GM12873 (cell line): ENCODE data around the gene AP3M1.
A peak's percentile ranks its signal among the peaks of the same experiment; 100 is the strongest.

Source experiments
- TF ChIP-seq, protein P1 (sequence below): IDR thresholded peaks from 2 replicates; pipeline ENCODE4 v1.5.1; 2012; ENCODE audit warnings: low read depth, mild to moderate bottlenecking, moderate library complexity, low read length, control low read depth; ENCODE audit not compliant: insufficient read depth; ENCODE audit errors: missing control alignments

Gene AP3M1

DNA sequence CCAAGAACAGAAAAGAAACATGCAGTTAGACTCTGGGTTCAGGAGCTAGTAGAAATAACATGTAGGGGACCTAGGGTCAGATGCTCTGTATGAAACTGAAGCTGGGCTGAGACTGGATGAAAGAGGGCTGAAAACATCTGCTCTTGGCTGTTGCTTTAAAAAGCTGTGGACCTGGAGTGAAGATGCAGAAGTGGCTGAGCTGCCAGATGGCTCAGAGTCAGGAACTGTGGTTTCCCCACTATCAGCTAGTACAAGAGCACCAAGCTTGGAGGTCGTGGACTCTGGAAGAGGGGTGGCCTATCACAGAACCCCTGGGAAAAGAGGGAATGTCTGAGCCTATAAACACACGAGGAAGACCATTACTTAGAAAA lies 6.3 kb upstream of the AP3M1 start:
- TF ChIP-seq, protein P1, sequence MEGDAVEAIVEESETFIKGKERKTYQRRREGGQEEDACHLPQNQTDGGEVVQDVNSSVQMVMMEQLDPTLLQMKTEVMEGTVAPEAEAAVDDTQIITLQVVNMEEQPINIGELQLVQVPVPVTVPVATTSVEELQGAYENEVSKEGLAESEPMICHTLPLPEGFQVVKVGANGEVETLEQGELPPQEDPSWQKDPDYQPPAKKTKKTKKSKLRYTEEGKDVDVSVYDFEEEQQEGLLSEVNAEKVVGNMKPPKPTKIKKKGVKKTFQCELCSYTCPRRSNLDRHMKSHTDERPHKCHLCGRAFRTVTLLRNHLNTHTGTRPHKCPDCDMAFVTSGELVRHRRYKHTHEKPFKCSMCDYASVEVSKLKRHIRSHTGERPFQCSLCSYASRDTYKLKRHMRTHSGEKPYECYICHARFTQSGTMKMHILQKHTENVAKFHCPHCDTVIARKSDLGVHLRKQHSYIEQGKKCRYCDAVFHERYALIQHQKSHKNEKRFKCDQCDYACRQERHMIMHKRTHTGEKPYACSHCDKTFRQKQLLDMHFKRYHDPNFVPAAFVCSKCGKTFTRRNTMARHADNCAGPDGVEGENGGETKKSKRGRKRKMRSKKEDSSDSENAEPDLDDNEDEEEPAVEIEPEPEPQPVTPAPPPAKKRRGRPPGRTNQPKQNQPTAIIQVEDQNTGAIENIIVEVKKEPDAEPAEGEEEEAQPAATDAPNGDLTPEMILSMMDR, result no peak

DNA sequence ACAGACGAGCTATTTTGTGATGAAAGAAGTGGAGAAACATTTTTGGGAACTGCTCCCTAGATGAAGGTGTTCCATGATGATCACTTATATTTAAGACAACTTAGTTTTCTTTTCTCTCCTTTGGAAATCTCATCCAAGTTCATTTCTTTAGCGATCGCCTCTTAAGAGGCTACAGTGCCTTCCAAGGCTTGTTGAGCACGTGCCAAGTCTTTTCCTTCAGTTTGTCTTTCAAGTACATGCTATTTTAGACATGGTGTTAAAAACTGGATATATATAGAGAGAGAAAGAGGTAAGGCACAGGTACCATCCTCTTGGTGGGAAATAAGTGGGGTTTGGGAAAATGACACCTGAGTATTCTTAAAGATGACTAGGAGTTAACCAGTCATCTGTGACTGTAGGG lies 3.0 kb upstream of the AP3M1 start:
- TF ChIP-seq, protein P1, result no peak

DNA sequence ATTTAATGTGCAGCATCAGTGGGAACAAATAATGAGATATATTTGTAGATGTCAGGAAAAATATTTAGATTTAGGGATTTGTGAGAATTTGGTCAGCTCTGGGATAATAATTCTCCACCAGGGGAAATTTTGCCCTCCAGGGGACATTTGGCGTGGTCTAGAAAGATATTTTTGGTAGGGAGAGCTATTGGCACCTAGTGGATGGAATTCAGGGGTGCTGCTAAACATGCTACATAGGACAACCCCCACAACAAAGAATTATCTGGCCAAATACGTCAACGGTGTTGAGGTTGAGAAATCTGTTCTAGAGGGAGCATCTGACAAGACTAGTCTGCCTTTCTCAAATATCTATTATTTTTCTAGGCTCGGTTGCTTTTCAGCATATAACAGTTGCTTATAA lies 2.5 kb upstream of the AP3M1 start:
- TF ChIP-seq, protein P1, result peak; percentile 22

DNA sequence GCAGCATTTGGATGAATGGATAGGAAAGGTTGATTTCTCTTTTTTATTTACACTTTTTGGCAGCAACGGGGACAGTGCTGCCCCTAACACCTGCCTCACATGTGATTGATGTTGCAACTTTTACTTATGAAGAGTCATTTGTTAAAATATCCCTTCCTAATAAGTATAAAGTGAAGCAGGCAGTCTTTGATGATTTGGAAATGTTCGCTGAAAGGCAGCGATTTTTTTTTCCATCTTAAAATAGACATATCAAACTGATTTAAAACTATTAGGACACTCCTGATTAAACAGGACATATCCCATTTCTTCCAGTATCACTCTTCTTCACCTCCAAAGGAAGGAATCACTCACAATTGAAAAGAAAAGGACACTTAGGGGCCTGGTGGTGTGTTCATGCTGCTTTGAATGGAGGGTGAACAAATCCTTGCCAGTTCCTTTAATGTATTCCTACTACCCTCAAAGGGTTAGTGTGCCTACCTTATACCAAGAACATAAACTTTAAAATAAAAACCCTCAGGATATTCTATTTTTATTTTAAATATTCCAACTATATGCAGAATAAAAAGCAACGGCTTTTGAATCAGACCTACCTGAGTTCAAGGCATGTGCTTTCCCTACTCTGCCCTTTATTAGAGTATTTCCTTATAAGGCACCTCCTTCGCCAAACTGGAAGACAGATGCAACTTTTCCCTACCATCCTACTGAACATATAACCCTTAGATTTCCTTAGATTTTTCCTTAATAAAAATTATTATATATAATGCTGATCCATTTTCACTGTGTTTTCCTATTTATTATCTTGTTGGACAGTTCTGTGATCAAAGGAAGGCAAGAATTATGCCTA lies 1.5 kb upstream of the AP3M1 start:
- TF ChIP-seq, protein P1, result no peak

DNA sequence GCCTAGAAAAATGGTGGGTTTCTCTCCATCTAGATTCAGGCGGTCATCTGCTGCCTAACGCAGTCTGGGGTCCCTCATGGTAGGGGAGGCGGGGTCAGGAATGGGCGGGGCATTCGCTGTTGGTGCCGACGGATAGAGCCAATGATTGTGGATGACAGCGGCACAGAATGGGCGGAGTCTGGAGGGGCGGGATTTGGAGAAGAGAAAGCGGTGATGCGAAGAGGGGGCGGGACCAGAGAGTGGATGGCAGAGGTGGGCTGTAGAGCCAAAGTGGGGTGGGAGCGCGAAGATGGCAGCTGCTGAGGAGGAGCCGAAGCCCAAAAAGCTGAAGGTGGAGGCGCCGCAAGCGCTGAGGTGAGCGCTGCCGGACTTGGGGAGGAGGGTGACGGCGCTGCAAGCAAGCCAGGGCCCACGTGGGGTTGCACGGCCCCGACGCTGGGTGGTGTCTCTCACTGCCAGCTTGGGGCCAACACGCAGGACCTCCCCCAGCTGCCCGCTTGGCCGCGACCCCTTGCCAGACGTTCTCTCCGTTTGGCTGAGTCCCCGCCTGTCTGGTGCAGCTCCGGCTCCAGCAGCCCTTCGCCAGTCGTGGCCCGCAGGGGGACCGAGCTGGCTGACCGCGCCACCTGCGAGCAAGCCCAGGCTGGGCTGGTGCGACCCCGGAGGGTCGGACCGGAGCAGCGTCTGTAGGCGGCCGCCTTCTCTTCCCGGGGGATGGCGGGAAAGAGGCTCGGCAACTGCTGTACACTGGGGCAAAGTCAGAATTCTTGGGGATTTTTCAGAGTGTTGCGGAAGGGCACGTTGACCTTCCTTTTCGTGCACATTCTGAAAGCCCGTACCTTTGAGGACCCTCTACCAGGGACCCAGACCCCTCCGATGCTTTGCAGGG lies 606 bp upstream of the AP3M1 start, which contains the start of gene ADK:
ADK (plus strand) TSS at position 232 of the 889 bp plus-strand sequence; CDS start at position 290, 58 bp downstream.
- TF ChIP-seq, protein P1, result peak; percentile 31

- TF ChIP-seq, protein P1, result no peak
Observed at GRCh38 chr10:74145133-74145532, 5.5 kb downstream of the AP3M1 start.

DNA sequence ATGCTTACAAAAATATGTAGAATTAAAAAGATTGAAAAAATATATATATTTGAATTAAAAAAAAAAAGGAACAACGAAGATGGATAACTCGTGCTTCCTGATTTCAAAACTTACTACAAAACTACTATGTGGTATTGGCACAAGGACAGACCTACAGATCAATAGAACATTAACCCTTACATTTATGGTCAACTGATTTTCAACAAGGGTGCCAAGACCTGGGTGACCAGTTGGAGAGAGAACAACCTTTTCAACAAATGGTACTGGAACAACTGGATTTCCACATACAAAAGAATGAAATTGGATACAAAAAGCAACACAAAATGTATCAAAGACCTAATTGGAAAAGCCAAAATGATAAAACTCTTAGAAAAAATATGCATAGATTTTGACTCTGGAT lies 10.1 kb downstream of the AP3M1 start:
- TF ChIP-seq, protein P1, result no peak
